NCI-H524 treated with DMSO at 0.1 percent for 48 hours (cell line): Measurements from ENCODE around the gene SCGB3A1.

Experiments
- DNase-seq: peaks from one replicate; lab custom pipeline; 2025; lab: John Stamatoyannopoulos, UW

The SCGB3A1 gene

DNA sequence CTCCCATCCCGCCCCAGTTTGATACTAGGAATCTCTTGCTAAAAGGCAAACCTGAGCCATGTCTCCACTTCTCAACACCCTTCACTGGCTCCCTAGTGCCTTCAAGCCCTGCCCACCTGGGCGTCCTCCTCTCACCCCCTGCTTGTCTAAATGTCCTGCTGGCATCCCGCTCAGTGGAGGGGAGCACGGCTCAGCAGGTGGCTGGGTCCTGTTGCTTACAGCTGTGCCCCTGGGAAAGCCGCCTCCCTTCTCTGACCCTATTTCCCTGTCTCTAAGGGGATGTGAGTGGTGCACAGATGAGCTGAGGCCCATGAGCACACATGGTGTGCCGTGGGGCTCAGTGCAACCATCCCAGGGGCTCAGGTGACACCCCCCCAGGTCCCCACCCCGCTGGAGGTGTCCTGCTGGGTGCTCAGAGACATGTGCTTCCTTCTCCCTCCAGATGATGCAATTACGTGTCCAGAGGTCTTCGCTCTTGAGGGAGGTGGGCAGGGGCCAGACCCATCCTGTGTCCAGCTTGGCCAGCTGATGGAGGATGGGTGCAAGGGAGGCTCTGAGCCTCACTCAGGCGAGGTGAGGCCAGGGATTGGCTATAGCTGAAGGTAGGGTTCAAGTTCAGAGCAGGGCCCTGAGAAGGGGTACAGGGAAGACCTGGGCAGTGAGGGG is 34.0 kb upstream of the SCGB3A1 start:
- no peak for DNase-seq

DNA sequence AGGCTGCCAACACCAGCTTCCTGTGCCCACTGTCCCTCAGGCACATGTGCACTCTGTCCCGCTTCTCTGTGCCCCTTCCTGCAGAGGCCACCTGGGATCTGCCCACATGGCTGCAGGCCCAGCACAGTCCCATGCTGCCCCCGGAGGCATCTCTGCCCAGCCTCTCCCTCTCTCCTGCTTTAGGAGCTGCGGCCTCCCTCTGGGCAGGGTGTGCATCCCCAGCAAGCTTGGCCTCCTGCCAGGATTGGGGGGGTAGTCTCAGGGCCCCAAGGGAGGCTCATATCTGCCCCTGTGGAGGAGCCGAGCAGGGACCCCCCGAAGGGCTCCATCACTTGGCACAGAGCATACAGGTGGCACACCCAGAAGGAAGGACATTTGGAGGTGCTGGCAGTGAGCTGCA is 33.3 kb upstream of the SCGB3A1 start:
- DNase-seq, result no peak

DNA sequence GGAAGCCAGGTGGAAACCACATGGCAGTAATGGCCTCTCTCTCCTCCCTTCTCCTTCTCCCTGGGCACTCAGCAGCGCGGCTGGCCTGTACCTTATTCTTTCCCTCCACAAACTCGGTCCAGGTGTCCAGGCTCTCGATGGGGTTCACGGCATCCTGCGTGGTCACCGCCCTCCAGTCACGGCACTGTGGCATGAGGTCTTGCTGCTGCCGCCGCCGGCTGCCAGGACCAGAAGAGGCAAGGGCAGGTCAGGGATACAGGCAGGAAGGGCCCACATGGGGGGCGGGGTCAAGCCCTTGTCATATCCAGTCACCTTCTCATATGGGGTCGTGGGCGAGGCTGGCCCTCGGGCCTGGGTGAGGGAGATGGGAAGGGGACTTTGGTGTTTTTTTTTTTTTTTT is 32.5 kb upstream of the SCGB3A1 start:
- DNase-seq, result no peak

DNA sequence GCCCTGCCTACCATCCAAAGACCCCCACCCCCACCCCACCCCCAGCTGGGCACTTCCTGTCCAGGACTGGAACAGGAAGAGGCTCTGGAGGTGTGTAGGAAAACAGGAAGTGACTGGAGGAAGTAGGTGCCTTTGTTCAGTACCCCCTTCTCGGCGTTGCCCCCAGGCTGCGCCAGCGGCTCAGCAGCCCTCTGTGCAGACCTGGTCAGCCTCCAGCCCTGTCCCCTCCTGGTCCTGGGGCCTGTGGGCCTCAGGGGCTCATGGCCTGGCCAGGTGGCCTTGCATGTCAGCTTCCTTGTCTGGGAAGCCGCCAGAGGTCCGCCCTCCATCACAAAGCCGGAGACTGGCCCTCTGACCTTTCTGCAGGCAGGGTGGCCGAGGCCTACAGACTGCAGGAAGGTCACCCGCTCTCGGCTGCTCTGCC is 32.1 kb upstream of the SCGB3A1 start:
- no peak for DNase-seq

DNA sequence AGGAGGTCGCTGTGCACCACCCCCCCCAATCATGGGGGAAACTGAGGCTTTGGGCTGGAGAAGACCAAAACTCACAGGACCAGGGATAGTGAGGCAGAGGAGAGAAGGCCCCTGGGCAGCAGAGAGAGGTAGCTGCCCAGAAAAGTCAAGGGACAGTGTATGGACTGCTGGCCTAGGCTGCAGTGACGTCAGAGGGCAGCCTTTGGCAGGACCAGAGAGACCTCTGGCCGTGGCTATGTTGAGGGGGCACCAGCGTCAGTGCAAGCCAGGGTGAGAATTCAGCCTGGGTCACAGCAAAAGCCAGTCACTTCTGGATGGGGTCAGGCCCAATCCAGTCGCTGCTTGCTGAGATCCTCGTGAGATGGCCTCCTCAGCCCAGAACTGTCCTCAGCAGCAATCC is 31.6 kb upstream of the SCGB3A1 start:
- DNase-seq, result no peak

DNA sequence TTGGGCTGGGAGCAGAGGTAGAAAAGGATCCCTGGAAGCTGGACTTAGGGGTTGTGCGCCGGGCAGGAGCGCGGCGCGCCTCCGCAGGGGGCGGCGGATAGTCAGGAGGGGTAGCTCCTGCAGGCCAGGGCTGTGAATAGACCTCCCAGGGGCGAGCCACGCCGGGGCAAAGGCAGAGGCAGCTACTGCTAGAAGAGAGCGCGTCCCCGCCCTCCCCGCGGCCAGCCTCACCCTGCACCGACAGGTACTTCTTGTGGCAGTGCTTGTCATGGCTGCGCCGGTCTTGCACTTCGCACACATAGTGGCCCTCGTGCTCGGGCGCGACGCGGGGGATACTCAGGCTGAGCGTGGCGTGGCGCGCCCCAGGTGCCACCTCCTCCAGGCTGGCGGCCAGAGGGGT is 30.0 kb upstream of the SCGB3A1 start:
- no peak for DNase-seq

DNA sequence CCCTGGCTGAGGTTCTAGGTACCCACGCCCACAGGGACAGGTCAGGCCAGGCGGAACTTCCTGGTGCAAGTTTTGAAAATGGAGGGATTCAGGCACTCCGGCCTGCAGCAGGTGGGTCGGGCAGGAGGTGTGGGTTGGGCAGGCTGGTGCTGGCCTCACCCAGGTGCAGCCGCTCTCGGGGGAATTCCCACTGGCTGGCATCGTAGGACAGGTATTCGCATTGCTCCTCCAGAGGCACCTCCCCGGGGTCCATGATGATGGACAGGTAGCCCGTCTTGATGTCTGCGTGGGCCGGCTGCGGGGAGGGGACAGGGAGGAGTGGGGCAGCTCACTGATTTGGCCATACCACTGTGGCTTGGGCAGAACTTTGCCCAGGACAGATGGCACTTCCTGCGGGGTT is 28.7 kb upstream of the SCGB3A1 start:
- no peak for DNase-seq

DNA sequence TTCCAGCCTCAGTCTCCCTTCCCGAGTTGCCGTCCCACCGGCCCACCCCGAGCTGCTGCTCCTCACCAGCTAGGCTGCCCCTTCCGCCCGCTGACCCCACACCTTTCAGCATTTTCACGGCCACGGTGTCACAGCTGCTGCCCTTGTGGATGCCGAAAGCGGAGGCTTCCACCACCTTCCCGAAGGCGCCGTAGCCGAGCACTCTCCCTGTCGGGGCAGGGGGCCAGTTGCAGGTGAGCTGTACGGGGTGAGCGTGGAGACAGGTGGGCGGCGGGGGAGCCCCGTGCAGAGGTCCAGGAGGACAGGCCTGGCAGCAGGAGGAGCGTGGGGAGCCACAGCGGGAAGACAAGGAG is 28.2 kb upstream of the SCGB3A1 start:
- no peak for DNase-seq

DNA sequence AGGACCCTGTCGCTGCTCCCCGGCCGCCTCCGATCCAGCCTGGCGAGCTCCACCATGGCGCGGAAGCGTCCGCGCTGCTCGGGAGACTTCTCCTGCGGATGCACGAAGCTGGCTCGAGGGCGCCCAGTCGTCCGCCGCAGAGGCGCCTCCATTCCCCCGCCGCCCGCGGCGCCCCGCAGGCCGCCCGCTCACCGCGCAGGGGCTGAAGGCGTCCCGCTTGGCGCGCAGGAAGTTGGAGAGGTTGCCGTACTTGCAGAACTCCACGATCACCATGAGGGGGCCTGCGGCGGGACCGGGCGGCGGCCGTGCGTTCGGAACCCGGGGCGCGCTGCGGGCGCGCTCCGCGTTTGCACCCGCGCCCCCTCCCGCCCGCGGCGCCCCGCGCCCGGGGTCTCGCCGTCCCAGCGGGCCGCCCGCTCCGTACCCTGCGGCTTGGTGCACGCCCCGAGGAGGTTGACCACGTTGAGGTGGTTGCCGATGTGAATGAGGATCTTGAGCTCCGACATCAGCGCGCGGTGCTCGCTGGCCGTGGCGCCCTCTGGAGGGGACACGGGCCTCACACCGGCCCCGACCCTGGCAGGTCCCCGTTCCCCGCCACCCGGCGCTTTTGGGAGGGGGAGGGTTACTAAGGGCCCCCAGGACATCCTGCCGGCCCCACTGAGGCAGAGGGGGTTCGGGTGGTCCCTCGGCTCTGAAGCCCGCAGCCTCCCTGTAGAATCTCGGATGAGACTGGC is 27.7 kb upstream of the SCGB3A1 start:
- no peak for DNase-seq

DNA sequence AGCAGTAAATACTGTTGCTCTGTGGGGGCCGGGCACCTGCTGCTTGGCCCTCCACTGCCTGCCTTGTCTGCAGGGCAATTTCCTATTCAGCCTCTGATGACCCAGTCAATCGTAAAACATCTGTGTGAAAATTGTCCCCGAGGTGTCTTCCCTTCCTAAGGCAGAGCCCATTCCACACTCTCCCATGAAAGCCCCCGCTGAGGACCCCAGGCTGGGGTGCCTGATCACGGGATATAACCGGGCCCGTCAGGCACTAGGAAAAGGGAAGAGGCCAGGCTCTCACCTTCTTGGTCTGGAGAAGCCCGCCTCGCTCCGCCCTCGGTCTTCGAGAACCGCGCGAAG is 27.2 kb upstream of the SCGB3A1 start:
- no peak for DNase-seq

DNA sequence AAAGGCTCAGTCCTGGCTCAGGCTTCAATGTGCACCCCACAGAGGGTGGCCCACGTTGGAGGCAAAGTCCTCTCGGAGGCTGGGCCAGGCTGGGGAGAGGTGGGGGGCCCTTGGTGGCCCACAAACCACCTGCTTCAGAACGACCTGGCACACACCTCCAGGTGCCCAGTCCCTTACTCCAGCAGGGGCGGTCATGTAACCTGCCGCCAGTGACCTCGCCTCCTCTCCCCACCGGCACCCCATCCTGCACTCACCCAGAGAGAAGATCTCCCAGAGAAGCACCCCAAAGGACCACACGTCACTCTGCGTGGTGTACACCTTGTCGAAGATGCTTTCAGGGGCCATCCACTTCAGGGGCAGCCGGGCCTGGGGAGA is 22.5 kb upstream of the SCGB3A1 start:
- DNase-seq, result no peak

DNA sequence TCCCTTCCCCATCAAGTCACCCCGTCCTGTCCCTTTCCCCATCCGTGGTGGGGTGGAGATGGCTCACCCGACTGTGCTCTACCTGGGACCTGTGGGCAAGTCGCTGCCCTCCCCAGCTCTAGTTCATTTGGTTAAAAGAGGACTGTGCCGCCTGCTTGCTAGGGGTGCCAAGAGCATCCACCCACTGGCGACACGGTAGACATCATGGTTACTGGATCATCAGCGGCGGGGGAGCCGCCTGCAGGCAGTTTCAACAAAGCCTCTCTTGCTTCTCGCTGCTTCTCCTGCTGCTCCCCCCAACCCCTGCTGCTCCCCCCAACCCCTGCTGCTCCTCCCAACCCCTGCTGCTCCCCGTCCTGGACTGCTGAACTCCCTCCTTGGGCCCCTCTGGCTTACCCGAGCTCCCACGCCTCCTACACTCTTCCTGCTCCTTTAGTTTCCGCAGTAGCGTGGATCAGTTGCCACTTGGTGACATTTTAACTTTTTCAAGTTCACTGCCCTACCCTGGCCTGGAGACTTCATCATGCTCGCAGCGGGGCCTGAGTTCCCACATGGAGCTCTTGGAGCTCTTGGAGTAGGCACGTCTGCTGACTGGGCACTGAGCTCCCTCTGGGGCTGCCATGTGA is 22.0 kb upstream of the SCGB3A1 start:
- no peak for DNase-seq

DNA sequence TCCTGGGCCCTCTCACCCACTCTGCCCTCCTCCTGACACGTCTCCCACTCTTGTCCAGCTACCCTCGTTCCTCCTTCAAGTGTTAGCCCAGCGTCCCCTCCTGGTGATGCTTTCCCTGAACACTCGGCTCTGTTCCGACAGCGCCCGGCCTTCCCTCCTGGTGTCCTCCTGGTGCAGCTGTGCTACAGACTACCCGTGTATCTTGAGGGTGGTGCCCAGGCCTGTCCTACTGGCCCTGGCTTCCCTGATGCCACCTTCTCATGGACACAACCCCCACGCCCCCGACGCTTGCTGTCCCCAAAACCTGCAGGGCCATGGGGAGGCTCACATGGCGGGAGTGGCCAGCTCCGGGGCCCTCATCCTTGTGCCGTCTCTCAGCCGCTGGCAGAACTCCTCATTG is 21.4 kb upstream of the SCGB3A1 start:
- DNase-seq, result no peak

DNA sequence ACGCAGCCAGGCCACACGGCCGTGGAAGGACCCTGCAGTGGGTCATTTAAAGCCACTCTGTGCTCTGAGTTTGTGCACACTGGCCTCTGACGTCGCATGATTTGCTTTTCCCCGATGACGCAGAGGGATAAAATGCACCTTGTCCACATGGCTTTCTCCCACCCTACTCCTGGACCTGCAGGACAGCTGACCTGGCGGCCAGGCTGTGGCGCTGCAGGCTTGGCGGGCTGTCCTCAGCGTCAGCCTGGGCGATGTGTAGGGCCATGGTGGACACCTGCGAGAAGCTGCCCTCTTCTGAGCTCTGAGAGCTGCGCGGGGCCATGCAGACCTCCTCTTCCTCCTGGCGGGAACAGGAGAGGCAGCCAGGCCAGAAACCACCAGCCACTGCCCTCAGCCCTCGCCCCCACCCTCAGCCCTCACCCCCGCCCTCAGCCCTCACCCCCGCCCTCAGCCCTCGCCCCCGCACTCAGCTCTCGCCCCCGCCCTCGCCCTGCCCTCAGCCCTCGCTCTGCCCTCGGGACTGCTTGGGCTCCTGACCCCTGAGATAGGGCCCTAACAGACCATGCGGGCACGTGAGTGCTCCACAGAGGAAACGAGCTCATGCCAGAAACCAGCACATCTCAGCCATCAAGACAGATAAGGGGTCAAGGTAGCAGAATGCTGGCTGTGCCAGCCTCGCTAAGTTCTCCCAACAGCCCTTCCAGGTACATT is 20.0 kb upstream of the SCGB3A1 start:
- DNase-seq, result no peak

DNA sequence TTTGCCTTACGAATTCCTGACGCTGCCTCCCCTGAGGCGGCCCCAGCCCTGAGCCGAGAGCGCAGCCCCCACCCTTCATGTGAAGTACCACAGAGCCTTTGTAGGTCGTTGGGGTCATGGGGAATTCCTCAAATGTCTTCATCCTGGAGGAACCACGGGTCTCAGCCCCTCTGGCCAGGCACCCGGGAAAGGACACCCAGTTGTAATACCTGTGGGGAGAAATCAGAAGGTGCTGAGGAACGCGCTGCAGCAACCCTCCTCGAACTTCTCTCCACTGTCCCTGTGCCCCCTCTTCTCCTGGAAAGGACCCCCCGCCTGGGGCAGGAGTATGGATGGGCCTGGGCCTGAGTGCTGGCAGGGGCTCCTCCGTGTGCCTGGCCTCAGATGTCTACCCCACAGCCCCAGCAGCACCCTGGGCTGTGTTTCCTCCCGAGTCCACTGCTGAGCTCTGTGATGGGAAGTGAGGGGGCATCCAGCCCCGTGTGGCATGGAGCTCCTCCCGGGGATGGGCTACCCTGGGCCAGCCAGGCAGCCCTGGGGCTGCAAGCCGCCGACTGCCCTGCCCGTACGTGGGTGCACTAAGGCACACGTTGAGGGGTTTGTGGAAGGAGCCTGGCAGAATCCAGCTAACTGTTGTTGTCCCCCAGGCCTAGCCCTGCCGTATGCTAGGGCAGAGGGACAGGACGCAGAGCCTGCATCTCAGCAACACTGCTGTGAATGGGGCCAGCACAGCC is 18.7 kb upstream of the SCGB3A1 start:
- DNase-seq, result no peak

DNA sequence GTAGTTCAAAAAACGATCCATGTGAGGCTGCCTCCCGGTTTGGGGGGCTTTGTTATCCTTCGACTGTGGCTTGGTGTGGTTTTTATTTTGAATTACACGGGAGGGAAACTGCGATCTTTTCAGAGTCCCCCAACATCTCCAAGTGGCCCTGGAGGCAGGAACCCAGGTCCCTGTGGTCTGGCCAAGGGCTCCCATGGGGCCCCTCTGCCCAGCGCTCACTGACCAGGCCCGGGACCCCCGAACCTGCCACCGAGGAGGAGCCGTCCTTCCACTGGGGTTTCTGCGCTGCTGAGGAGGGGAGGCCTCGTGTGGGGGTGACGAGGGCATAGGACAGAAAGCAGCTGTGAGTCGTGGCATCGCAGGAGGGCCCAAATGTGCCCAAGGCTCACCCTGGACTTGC is 18.1 kb upstream of the SCGB3A1 start:
- DNase-seq, result no peak

DNA sequence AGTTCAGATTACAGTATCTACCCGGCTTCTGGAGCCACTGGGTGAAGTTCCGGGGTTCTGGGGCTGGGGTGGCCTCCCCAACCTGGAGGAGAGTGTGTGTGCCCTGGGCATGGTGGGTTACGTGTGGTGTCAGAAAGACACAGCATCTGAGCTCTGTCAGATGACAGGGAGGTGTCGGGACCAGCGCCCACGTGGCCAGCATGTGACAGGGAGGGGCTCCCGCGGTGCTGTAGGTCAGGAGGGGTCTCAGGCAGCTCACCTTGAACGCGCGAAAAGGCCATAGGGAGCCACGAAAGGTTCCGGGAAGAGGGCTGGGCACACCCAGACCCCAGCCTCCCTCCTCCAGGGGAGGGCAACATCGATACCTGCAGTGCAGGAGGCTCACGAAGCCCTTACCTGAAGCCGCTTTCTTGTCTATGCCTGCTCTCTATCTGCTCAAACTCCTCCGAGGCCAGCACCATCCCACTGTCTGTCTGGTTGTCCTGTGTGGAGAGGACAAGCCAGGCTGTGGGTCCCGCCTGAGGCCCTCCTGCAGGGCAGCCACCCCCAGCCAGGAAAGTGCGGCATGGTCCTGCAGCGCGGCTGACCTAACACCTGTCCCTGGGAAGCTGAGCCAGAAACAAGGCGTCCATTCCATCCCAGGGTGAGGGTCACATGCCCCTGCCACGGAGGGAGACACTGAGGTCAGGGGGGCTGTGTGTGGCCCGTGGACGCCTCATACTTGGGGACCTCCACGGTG is 17.4 kb upstream of the SCGB3A1 start:
- DNase-seq, result no peak

DNA sequence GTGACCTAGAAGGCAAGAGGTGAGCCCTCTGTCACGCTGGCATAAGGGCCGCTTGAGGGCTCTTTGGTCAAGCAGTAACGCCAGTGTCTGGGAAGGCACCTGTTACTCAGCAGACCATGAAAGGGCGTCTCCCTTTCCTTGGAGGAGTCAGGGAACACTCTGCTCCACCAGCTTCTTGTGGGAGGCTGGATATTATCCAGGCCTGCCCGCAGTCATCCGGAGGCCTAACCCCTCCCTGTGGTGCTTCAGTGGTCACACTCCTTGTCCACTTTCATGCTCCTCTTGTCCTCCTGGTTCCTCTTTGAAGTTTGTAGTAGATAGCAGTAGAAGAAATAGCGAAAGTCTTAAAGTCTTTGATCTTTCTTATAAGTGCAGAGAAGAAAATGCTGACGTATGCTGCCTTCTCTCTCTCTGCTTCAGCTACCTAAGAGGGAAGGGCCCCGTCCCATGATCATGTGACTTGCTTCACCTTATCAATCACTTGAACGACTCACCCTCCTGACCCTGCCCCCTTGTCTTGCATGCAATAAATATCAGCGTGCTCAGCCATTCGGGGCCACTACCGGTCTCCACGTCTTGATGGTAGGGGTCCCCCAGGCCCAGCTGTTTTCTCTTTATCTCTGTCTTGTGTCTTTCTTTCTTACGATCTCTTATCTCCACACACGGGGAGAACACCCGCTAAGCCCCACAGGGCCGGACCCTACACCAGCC is 16.7 kb upstream of the SCGB3A1 start:
- no peak for DNase-seq

DNA sequence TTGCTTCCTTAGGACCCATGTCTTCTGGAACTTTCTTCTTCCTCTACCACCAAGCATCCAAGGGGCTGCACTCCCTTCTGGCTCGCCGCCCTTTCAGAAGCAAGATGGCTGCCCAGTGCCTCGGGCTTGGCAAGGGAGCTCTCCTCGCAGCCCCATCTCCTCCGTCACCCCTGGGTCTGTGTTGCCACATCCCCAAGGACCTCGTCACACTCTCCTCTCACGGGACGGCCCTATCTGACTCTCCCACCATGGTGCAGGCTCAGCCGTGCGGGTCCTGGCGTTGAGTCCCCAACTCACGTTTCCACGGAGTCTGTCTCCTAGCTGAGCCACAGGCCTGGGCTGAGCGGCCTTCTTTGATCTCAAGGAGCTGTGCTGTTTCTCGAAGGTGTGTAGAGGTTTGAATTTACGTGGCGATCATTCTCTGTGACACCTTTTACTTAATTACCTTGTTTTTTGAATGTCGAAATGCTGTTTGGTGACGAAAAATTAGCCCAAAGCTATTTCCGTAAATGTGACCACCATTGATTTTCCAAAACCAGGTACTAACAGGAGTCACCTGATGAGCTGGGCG is 15.0 kb upstream of the SCGB3A1 start:
- no peak for DNase-seq

DNA sequence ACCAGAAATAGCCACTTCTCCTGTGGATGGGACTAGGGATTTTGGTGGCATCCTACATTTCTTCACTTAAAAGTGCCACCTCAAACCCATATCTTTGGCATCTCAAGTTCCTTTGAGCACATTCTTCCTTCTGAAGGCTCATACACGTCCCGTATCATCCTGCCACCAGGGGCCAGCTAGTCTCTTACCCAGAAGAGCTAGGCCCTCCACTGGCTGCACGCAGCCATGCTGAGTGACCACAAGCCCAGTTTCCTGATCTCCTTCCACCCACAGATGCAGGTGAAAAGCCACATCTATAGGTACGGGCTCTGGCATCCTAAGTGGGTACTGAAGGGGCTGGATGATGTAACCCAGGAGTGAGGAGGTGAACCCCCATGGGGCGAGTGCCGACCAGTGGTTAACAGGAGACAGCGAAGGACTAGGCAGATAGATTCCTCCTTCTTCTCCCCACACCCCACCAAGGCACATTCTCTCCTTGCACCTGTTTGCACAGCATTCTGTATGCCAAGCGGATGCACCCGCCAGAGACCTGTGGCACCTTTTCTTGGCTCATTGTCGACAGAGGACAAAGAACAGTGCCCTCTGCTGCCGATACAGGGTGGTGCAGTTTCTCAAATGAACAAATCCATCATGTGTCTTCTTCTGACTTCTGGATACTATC is 14.4 kb upstream of the SCGB3A1 start:
- no peak for DNase-seq
